ENCODE data around the gene CCDC110.

- no peak for TF ChIP-seq POLR2A (IDR thresholded peaks at IDR 0.05)
- no peak for TF ChIP-seq CTCF (IDR thresholded peaks at IDR 0.05)
These were observed 63.1 kb downstream of the CCDC110 start for GRCh38 chr4:185408432-185408831.

All from testis (tissue), 2 donors.